Adipocyte (in vitro differentiated cells): ENCODE measurements around the gene ZC3H4.

ENCODE experiments used
- DNase-seq: peaks from one replicate; pipeline ENCODE4 v3.0.0-alpha.2; 2015; ENCODE audit warnings: low read depth
- H3K27me3 ChIP-seq: replicated peaks from 2 replicates; pipeline ENCODE4 v1.7.0; 2013; ENCODE audit warnings: mild to moderate bottlenecking, low read length, moderate library complexity; ENCODE audit not compliant: control insufficient read depth, insufficient read depth
- H3K36me3 ChIP-seq: 2 replicates; pipeline ENCODE4 v1.7.0; 2013; ENCODE audit warnings: low read length, mild to moderate bottlenecking, moderate library complexity; ENCODE audit not compliant: control insufficient read depth, insufficient read depth, severe bottlenecking
- H3K4me1 ChIP-seq: 2 replicates; pipeline ENCODE4 v1.7.0; 2013; ENCODE audit warnings: mild to moderate bottlenecking, low read length, moderate library complexity; ENCODE audit not compliant: control insufficient read depth, insufficient read depth
- H3K4me3 ChIP-seq: 2 replicates; pipeline ENCODE4 v1.7.0; 2013; ENCODE audit warnings: mild to moderate bottlenecking, low read length, moderate library complexity
- H3K9ac ChIP-seq: 2 replicates; pipeline ENCODE4 v1.7.0; 2013; ENCODE audit warnings: mild to moderate bottlenecking, low read length, moderate library complexity
- H3K9me3 ChIP-seq: 2 replicates; pipeline ENCODE4 v1.7.0; 2013; ENCODE audit warnings: mild to moderate bottlenecking, low read length, moderate library complexity; ENCODE audit not compliant: control insufficient read depth

The ZC3H4 gene

DNA sequence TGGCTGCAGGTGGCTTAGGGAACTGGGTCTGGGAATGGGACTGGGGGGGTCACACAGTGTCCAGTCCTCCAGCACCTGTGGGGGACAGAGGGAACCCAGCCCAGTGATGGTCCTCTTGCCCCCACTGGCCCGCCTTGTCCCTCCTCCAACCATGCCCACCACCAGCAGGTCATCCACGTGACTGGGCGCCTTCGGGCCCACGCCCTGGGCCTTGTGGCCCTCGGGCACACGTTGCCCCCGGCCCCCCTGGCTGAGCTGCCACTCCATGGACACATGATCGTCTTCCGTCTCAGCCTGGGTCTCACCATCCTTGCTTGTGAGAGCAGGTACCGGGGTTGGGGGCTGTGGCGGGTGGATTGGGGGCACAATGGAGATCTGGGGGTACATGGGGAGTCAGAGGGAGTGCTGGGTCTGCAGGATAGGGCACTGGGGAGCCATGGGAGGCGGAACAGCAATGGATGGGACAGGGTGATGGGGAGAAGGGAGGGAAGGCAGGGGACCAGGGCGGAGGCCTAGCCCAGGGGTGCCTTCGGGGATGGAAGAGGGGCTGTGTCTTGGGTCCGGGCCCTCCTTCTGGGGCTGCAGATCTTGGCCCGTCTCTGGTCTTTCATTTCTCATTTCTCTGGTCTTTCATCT, 74.2 kb downstream of the ZC3H4 start:
- Histone ChIP-seq H3K9me3 (no peaks in the 10 kb centered on the region), H3K27me3 (no peaks in the 10 kb centered on the region), H3K4me1 (peaks cover 17% of the 10 kb centered on the region), H3K9ac (no peak overlapping the region), H3K36me3 (no peaks in the 10 kb centered on the region), H3K4me3 (no peak overlapping the region)
- DNase-seq = no peak

DNA sequence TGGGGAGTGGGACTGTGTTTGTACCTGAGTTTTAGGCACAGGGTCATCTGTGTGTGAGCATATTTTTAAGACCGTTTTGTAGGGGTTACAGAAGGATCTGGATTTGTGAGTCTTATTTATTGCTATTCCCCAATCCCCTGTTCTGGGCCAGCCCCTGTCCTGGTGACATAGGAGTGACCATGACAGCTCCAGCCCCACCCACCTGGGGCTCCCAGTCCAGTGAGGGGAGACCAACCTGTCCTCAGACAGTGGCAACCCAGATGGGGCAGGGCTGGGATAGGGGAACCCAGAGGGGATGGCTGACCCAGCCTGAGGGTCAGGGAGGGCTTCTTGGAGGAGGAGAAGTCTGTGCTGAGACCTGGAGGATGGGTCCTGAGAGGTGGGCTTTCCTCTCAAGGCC, 75.8 kb downstream of the ZC3H4 start:
- H3K27me3 ChIP-seq = no peaks in the 10 kb centered on the region
- no peaks in the 10 kb centered on the region for H3K36me3 ChIP-seq
- H3K9me3 ChIP-seq = no peaks in the 10 kb centered on the region
- H3K9ac ChIP-seq = no peak overlapping the region
- no peak for DNase-seq
- H3K4me1 ChIP-seq = peaks cover 17% of the 10 kb centered on the region
- no peak overlapping the region for H3K4me3 ChIP-seq

GRCh38 chr19:47036097-47036651, 77.4 kb downstream of the ZC3H4 start:
- Histone ChIP-seq H3K36me3 (no peaks in the 10 kb centered on the region), H3K9ac (peak overlapping the region; percentile 81), H3K4me3 (peak overlapping the region; percentile 82), H3K27me3 (no peaks in the 10 kb centered on the region), H3K9me3 (no peaks in the 10 kb centered on the region), H3K4me1 (peaks cover 17% of the 10 kb centered on the region)
- peak; percentile 62 for DNase-seq

- Histone ChIP-seq H3K27me3 (no peaks in the 10 kb centered on the region), H3K9ac (peak overlapping the region; percentile 81), H3K4me3 (peak overlapping the region; percentile 82), H3K36me3 (no peaks in the 10 kb centered on the region), H3K9me3 (no peaks in the 10 kb centered on the region), H3K4me1 (peaks cover 17% of the 10 kb centered on the region)
- peak; percentile 92 for DNase-seq
These were observed 78.2 kb downstream of the ZC3H4 start for GRCh38 chr19:47035127-47036096.

GRCh38 chr19:47032171-47032811, 81.3 kb downstream of the ZC3H4 start:
- DNase-seq = peak; percentile 55

GRCh38 chr19:47028195-47028601, 85.4 kb downstream of the ZC3H4 start:
- no peaks in the 10 kb centered on the region for H3K9me3 ChIP-seq
- H3K36me3 ChIP-seq = no peaks in the 10 kb centered on the region
- no peaks in the 10 kb centered on the region for H3K4me1 ChIP-seq
- no peak overlapping the region for H3K9ac ChIP-seq
- H3K27me3 ChIP-seq = no peaks in the 10 kb centered on the region
- no peak overlapping the region for H3K4me3 ChIP-seq
- no peak for DNase-seq

More at GRCh38 chr19:47032171-47032811, 81.3 kb downstream of the ZC3H4 start:
- Histone ChIP-seq H3K36me3 (no peaks in the 10 kb centered on the region), H3K4me3 (no peak overlapping the region), H3K27me3 (no peaks in the 10 kb centered on the region), H3K4me1 (peaks cover 17% of the 10 kb centered on the region), H3K9ac (no peak overlapping the region), H3K9me3 (no peaks in the 10 kb centered on the region)

DNA sequence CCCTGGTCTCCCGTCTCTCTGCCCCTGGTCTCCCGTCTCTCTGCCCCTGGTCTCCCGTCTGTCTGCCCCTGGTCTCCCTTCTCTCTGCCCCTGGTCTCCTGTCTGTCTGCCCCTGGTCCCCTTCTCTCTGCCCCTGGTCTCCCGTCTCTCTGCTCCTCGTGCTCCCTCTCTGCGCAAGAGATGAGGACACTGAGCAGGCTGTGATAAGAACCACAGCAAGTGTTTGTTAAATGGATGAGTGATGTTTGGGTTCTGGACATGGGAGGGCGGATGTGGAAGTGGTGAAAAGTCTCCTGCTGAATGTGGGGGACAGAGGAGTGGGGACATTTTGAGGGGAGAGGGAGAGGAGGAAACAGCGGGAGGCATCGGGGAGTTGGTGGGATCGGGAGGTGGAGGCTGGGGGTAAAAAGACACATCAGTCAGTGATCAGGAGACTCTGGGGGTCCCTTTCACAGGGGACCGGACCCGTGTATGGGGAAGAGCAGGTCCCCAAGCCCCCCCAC, 85.9 kb downstream of the ZC3H4 start:
- Histone ChIP-seq H3K27me3 (no peaks in the 10 kb centered on the region), H3K36me3 (no peaks in the 10 kb centered on the region), H3K4me1 (no peaks in the 10 kb centered on the region), H3K4me3 (no peak overlapping the region), H3K9ac (no peak overlapping the region), H3K9me3 (no peaks in the 10 kb centered on the region)
- DNase-seq = no peak

DNA sequence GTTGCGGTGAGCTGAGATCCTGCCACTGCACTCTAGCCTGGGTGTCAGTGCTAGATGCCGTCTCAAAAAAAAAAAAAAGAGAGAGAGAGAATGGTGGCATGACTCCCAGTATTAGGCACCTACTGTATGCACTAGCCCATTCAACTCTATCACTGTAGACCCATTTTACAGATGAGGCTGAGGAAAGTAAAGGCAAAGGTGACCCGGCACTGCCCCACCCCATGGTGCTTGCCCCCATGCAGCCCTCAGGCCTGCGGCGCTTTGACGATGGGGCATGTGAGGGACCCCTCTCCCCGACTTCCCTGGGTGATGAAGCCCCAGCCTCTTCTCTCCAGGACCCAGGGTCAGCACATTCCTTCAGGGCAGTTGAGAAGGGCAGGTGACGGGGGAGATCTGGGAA, 86.7 kb downstream of the ZC3H4 start:
- Histone ChIP-seq H3K36me3 (no peaks in the 10 kb centered on the region), H3K4me3 (no peak overlapping the region), H3K4me1 (no peaks in the 10 kb centered on the region), H3K9ac (no peak overlapping the region), H3K9me3 (no peaks in the 10 kb centered on the region), H3K27me3 (peaks cover 4% of the 10 kb centered on the region)
- DNase-seq = no peak

DNA sequence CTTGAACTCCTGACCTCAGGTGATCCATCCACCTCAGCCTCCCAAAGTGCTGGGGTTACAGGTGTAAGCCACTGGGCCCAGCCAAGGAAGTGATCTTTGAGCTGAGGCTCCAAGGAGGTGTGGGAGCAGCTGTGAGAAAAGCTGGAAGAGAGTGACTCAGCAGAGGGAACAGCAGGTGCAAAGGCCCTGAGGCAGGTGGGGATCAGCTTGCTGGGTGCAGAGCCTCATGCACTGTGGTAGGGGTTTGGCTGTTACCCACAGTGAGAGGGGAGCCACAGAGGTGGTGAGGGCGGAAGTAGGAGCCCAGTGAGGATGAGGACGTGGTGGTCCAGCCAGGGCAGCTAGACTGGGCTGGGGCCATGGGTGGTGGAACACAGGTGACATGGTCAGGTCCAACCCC, 87.4 kb downstream of the ZC3H4 start:
- peaks cover 5% of the 10 kb centered on the region for H3K4me1 ChIP-seq
- H3K9me3 ChIP-seq = no peaks in the 10 kb centered on the region
- DNase-seq = no peak
- no peak overlapping the region for H3K9ac ChIP-seq
- H3K4me3 ChIP-seq = no peak overlapping the region
- H3K36me3 ChIP-seq = no peaks in the 10 kb centered on the region
- peaks cover 8% of the 10 kb centered on the region for H3K27me3 ChIP-seq

- Histone ChIP-seq H3K27me3 (peaks cover 8% of the 10 kb centered on the region), H3K4me3 (no peak overlapping the region), H3K36me3 (no peaks in the 10 kb centered on the region), H3K9me3 (no peaks in the 10 kb centered on the region), H3K9ac (no peak overlapping the region), H3K4me1 (peaks cover 5% of the 10 kb centered on the region)
- no peak for DNase-seq
These were observed 89.1 kb downstream of the ZC3H4 start for GRCh38 chr19:47024502-47024901.

DNA sequence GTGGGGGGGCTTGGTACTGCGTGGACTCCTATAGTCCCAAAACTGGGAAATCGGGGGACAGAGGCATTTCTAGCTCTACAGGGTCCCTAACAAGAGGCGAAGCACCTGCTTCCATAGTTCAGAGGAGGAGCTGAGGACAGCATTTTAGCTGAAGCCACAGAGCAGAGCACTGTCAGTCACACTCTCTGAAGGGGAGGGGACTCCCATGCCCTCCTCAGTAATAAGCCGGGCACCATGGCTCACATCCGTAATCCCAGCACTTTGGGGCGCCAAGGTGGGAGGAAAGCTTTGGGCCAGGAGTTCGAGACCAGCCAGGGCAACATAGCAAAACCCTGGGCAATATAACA, 90.2 kb downstream of the ZC3H4 start:
- no peaks in the 10 kb centered on the region for H3K36me3 ChIP-seq
- no peak overlapping the region for H3K4me3 ChIP-seq
- peaks cover 8% of the 10 kb centered on the region for H3K27me3 ChIP-seq
- no peaks in the 10 kb centered on the region for H3K9me3 ChIP-seq
- peaks cover 5% of the 10 kb centered on the region for H3K4me1 ChIP-seq
- no peak overlapping the region for H3K9ac ChIP-seq
- DNase-seq = no peak
